Measurements from ENCODE around the gene INPP4B.

DNA sequence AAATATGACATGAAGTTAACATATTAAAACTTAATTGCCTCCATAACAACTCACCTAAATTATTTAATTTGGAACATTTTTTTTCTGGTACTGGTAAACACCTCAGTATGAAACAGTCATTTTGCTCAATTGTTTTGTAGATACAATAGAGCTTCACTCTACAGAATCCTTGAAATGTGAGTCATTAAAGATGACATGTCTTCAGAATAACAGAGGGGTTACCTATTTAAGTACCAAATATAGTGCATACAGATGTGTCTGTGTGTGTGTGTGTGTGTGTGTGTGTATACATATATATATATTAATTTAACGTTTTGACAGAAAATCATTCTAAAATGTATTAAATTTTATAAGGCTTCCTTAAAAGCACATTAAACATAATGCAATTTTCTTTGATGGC lies 297.6 kb downstream of the INPP4B start:
- TF ChIP-seq POLR2A (IDR thresholded peaks at IDR 0.05; ENCODE audit: low read depth, low read length) = no peak
- TF ChIP-seq POLR2AphosphoS5 (IDR thresholded peaks at IDR 0.05; ENCODE audit: low read depth, low read length) = no peak
- TF ChIP-seq PAX5 (IDR thresholded peaks at IDR 0.05; ENCODE audit: insufficient read depth, low read length, severe bottlenecking) = no peak

All from GM12891 (cell line).